Gastrocnemius medialis (tissue), 4 donors: ENCODE results near the gene CIAO3. TPM values are rescaled to one million over a fixed set of nuclear protein-coding genes. Genes with fewer than 3 reads are reported as not detected.
"Not testable (repeated sequence)": the region's sequence is repeated elsewhere in the genome, so short reads cannot be mapped to it uniquely, and the experiment has no call there.

Experiments used
- ATAC-seq, 2 donors: fragments of 150-250 bp; one replicate each; pipeline ENCODE4 v1.9.1; 2016
- DNase-seq, 2 donors: peaks; one replicate each; pipeline ENCODE4 v3.0.0-alpha.2; 2019
- H3K27ac ChIP-seq, 4 donors: fragments of 200-600 bp; sonication (generic); 1 replicate in 1 of 4; 2 replicates in 3 of 4; pipeline ENCODE4 v1.5.1; 2016 to 2018; ENCODE audit warnings: mild to moderate bottlenecking in 2 of 4, moderate library complexity in 1 of 4
- H3K27me3 ChIP-seq, 3 donors: fragments of 200-600 bp; sonication (generic) in 2 of 3; 1 replicate in 1 of 3; 2 replicates in 2 of 3; pipeline versions ENCODE4 v1.5.1 to v1.6.0; 2016 to 2019; ENCODE audit warnings: mild to moderate bottlenecking in 1 of 3, moderate library complexity in 1 of 3
- H3K36me3 ChIP-seq, 2 donors: fragments of 200-600 bp; sonication (generic) in 1 of 2; one replicate each; pipeline ENCODE4 v1.5.1; 2017 to 2018
- H3K4me1 ChIP-seq, 2 donors: fragments of 200-600 bp; sonication (generic) in 1 of 2; one replicate each; pipeline ENCODE4 v1.5.1; 2016 to 2017; ENCODE audit warnings: mild to moderate bottlenecking in 2 of 2
- H3K4me3 ChIP-seq, 4 donors: fragments of 200-600 bp; sonication (generic) in 3 of 4; 1 replicate in 1 of 4; 2 replicates in 3 of 4; pipeline ENCODE4 v1.5.1; 2016 to 2019; ENCODE audit warnings: mild to moderate bottlenecking in 2 of 4
- H3K9me3 ChIP-seq, 3 donors: fragments of 200-600 bp; sonication (generic) in 2 of 3; 1 replicate in 1 of 3; 2 replicates in 2 of 3; pipeline ENCODE4 v1.5.1; 2016 to 2019
- CTCF ChIP-seq, 5 experiments: fragments of 450-650 bp in 3 of 5; fragments of 200-600 bp in 2 of 5; sonication (generic) in 2 of 5; IDR thresholded peaks in 4 of 5; conservative IDR thresholded peaks in 1 of 5; 1 replicate in 4 of 5; 2 replicates in 1 of 5; pipeline ENCODE4 v1.5.1; 2016 to 2019; ENCODE audit warnings: antibody characterized with exemption in 5 of 5, mild to moderate bottlenecking in 3 of 5, moderate library complexity in 3 of 5
- POLR2A ChIP-seq, 2 donors: fragments of 450-650 bp; IDR thresholded peaks; one replicate each; pipeline ENCODE4 v1.6.1; 2017; ENCODE audit warnings: antibody characterized with exemption in 2 of 2, mild to moderate bottlenecking in 2 of 2, moderate library complexity in 2 of 2
- in situ Hi-C, 4 donors: fragments of 200-750 bp; cut with MboI; loops; one replicate each; pipeline versions ENCODE4 v1.15.0 to v1.8.0; 2017; ENCODE audit warnings: low sequenced_read_pairs in 4 of 4
- intact Hi-C: fragments of 100-400 bp; cut with DNase I; formaldehyde crosslinking; loops from one replicate; pipeline ENCODE4 v1.15.1; 2023; ENCODE audit warnings: low total_unique reads
- total RNA-seq, 4 donors: library from RNA; depleted of rRNA; stranded (reverse); fragments of >200 nt; gene quantifications; one replicate each; pipeline versions ENCODE4 v1.1.0 to v1.2.3, GENCODE V29; 2016

The CIAO3 gene
- total RNA-seq, 4 donors from 2014 or later, result 16.1 to 48.5 (median 21.6) TPM

DNA sequence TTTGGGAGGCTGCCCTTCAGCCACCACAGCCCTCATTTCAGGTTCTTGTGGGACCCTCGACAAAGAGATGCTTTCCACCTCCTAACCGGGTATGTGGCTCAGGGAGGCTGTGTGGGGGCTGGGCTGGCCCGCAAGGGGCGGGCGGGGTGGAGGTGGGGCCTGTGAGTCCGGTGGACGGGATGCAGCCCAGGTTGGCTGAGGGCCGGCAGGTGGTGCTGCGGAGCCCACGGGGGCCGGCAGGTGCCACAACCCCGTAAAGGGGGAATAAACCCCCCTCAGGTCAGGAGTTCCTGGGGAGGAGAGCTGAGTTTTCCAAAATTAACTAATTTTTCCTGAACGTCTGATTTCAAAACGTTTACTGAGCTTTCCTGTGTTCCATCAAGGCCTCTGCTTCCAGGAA, 4.9 kb upstream of the CIAO3 start:
- no peak overlapping the region for H3K4me3 ChIP-seq
- ATAC-seq (no peak), DNase-seq (no peak)
- no peaks in the 10 kb centered on the region for H3K9me3 ChIP-seq
- H3K27ac ChIP-seq, result no peak overlapping the region
- no peak for TF ChIP-seq CTCF (IDR thresholded peaks at IDR 0.05 in 4 of 5, conservative IDR thresholded peaks at IDR 0.05 in 1 of 5)
- no peak for TF ChIP-seq POLR2A (IDR thresholded peaks at IDR 0.05)
- H3K4me1 ChIP-seq, result peaks cover 4% of the 10 kb centered on the region in 2 donors
- in situ Hi-C loops (no loop called here), intact Hi-C loops (no loop called here)
- H3K27me3 ChIP-seq, result peaks cover 3 to 8% (median 5%) of the 10 kb centered on the region in 3 donors
- H3K36me3 ChIP-seq, result no peaks in the 10 kb centered on the region

DNA sequence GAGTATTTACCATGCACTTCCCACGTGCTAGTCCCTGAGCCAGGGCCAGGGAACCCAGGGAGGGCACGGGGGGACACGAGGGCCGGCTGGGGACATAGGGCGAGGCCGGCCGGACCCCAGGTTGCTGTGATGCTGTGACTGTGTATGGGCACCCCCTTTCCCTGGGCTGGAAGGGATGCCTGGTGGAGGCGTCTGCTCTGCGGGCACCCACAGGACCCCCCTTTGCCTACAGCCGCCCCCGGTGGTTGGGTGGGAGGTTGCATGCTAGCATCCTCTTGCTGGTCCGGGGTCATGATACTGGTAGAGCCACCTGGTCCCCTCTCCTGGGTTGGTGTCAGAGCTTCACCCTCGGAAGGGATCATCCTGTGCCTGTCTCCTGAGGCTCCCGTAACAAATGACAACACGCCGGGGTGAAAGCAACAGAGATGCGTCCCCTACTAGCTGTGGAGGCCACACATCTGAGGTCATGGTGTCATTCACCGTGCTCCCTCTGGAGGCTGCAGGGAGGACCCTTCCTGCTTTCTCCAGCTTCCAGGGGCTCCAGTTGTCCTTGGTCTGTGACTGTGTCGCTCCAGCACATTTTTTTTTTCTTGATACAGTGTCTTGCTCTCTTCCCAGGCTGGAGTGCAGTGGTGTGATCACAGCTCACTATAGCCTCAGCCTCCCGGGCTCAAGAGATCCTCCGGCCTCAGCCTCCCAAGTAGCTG, 3.1 kb upstream of the CIAO3 start:
- peaks cover 11% of the 10 kb centered on the region in 2 donors for H3K4me1 ChIP-seq
- no peak for ATAC-seq
- in situ Hi-C loops (no loop called here), intact Hi-C loops (no loop called here)
- H3K9me3 ChIP-seq, result no peaks in the 10 kb centered on the region
- DNase-seq, result no peak
- H3K36me3 ChIP-seq, result no peaks in the 10 kb centered on the region
- no peak overlapping the region for H3K27ac ChIP-seq
- H3K4me3 ChIP-seq, result no peak overlapping the region
- TF ChIP-seq POLR2A (IDR thresholded peaks at IDR 0.05), result no peak
- no peak for TF ChIP-seq CTCF (IDR thresholded peaks at IDR 0.05 in 4 of 5, conservative IDR thresholded peaks at IDR 0.05 in 1 of 5)
- H3K27me3 ChIP-seq, result peaks cover 3 to 6% (median 5%) of the 10 kb centered on the region in 3 donors

DNA sequence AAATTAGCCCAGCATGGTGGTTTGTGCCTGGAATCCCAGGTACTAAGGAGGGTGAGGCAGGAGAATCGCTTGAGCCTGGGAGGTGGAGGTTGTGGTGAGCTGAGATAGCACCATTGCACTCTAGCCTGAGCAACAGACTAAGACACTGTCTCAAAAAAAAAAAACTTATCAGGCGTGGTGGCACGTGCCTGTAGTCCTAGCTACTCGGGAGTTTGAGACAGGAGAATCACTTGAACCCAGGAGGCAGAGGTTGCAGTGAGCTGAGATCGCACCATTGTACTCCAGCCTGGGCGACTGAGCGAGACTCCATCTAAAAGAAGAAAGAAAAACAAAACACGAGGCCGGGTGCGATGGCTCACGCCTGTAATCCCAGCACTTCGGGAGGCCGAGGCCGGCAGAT, 2.1 kb upstream of the CIAO3 start:
- H3K4me1 ChIP-seq, result peaks cover 11% of the 10 kb centered on the region in 2 donors
- DNase-seq, ATAC-seq, H3K9me3 ChIP-seq, H3K27me3 ChIP-seq, H3K4me3 ChIP-seq, H3K36me3 ChIP-seq, H3K27ac ChIP-seq, in situ Hi-C loops, intact Hi-C loops: not testable (repeated sequence)

- DNase-seq, result no peak
- no peak overlapping the region for H3K27ac ChIP-seq
- H3K9me3 ChIP-seq, result no peaks in the 10 kb centered on the region
- no peak for ATAC-seq
- H3K4me1 ChIP-seq, result peaks cover 11% of the 10 kb centered on the region in 2 donors
- no peak for TF ChIP-seq POLR2A (IDR thresholded peaks at IDR 0.05)
- TF ChIP-seq CTCF (IDR thresholded peaks at IDR 0.05 in 4 of 5, conservative IDR thresholded peaks at IDR 0.05 in 1 of 5), result no peak
- in situ Hi-C loops, result no loop called here
- peaks cover 3 to 6% (median 5%) of the 10 kb centered on the region in 3 donors for H3K27me3 ChIP-seq
- intact Hi-C loops, result loop anchor here (1.0 kb wide), 2 partner anchors 21 to 31 kb away; partner anchors contain the start of gene ANTKMT
- no peak overlapping the region for H3K4me3 ChIP-seq
- H3K36me3 ChIP-seq, result peaks cover 0 to 9% of the 10 kb centered on the region in 2 donors
Measured at GRCh38 chr16:741986-742629, 1.3 kb upstream of the CIAO3 start.

- TF ChIP-seq POLR2A (IDR thresholded peaks at IDR 0.05) (no peak), CTCF (IDR thresholded peaks at IDR 0.05 in 4 of 5, conservative IDR thresholded peaks at IDR 0.05 in 1 of 5) (no peak)
- intact Hi-C loops (no loop called here), in situ Hi-C loops (no loop called here)
- peak overlapping the region; percentile 64 to 99 (median 94) for H3K4me3 ChIP-seq
- H3K27ac ChIP-seq, result peak overlapping the region; percentile 58 to 87 (median 83)
- peaks cover 11% of the 10 kb centered on the region in 2 donors for H3K4me1 ChIP-seq
- H3K36me3 ChIP-seq, result peaks cover 0 to 26% of the 10 kb centered on the region in 2 donors
- no peak for DNase-seq
- no peaks in the 10 kb centered on the region for H3K9me3 ChIP-seq
- peaks cover 3 to 6% (median 5%) of the 10 kb centered on the region in 3 donors for H3K27me3 ChIP-seq
- peak; percentile 14 to 21 for ATAC-seq
Measured at GRCh38 chr16:740459-740763, 386 bp downstream of the CIAO3 start.
